GM19467 (cell line): ENCODE data around the gene GADL1.

Source experiments
- ATAC-seq: cut with Tn5 transposase; IDR thresholded peaks from one replicate; pipeline ENCODE4 v1.9.1; 2021; ENCODE audit warnings: mild to moderate bottlenecking, moderate library complexity; ENCODE audit not compliant: unreplicated experiment

Gene GADL1, protein sequence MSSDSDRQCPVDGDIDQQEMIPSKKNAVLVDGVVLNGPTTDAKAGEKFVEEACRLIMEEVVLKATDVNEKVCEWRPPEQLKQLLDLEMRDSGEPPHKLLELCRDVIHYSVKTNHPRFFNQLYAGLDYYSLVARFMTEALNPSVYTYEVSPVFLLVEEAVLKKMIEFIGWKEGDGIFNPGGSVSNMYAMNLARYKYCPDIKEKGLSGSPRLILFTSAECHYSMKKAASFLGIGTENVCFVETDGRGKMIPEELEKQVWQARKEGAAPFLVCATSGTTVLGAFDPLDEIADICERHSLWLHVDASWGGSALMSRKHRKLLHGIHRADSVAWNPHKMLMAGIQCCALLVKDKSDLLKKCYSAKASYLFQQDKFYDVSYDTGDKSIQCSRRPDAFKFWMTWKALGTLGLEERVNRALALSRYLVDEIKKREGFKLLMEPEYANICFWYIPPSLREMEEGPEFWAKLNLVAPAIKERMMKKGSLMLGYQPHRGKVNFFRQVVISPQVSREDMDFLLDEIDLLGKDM

DNA sequence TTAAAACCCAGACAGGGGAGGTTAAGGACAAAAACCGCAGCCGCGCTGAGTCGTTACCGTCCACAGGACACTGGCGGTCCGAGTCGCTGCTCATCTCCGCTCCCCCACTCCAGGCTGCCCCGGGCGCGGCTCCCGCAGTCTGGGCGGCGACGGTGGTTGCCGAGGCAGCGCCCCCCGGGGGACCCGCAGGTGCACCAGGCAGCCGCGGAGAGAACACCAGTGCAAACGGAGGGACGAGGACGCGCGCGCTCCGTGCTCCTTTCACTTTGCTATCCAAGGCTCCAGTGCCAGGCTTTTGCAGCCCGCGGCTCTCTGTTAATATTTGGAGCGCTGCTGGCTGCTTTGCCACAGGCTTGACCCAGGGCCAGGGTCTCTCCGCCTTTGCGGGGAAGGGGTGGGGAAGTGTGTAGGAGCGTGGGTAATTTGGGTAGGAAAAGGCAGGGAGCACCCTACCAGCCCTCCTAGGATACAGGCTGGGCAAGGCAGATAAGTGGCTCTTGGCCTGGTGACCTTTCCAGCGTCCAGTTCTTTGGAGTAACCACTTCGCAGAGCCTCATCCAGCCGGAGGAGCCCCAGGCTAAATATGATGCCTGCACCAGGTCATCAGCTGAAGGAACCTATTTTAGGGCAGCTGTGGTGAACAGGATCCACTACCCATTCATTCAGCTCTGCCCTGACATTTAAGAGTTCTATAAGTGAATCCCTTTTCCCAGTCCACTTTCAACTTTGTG is at the start of gene GADL1:
TSS of gene GADL1 (minus strand) at position 141 of the 731 bp plus-strand sequence. CDS start at position 94, 47 bp downstream.
- ATAC-seq = no peak

DNA sequence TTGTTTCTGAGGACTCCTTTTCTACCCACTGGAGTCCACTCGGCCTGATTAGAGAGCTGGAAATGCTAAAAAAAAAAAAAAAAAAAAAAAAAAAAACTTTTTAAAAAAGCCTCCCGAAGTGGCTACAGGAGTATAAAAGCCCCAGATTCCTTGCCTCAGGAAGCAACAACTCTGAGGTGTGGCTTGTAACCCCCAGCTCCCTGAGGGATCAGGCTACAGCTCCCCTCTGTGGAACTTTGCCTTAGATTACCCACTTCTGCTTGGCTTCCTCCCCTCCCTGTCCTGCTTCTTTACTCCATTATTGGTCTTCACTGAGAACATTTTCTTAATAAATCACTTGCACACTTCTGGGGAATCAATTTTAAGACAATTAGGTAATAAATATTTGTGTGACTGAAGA is 49.7 kb upstream of the GADL1 start:
- ATAC-seq = no peak

DNA sequence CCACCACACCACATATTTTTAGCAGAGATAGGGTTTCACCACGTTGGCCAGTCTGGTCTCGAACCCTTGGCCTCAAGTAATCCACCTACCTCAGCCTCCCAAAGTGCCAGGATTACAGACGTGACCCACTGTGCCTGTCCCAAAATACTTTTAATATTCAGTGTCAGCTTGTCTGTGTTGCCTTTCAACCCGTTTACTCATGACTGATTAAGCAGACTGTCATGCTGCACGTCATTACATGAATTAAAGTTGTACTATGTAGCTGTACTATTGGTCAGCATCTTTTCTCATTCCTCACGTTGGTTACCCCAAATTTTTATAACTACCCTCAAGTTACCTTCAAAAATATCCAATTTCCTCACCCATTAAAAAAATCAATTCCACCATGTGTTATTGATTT is 48.7 kb upstream of the GADL1 start:
- ATAC-seq = no peak

DNA sequence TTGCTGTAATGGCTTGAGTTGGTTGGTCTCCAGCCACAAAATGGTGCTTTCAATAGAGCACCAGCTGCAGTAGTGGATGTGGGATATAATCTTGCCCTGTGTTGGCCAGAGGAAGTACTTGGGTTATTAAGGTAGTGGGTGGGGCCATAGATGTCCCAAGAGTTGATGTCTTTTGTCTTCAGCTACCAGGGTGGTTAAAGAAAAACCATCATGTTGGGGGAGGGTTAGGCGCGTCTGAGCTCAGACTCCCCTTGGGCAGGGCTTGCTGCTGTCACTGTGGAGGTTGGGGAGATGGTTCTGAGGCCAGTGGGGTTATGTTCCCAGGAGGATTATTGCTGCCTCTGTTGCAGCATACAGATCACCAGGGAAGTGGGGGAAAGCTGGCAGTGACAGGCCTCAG is 46.9 kb upstream of the GADL1 start:
- ATAC-seq = no peak

DNA sequence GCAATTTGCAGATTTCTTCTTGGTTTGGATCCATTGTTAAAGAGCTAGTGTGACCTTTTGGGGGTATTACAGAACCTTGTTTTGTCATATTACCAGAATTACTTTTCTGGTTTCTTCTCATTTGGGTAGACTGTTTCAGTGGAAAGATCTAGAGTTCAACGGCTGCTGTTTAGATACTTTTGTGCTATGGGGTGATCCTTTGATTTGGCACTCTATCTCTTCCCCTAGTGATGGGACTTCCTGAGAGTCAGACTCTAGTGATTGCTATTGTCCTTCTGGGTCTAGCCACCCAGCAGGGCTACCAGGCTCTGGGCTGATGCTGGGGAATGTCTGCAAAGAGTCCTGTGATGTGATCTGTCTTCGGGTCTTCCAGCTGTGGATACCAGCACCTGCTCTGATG is 46.3 kb upstream of the GADL1 start:
- ATAC-seq = no peak

DNA sequence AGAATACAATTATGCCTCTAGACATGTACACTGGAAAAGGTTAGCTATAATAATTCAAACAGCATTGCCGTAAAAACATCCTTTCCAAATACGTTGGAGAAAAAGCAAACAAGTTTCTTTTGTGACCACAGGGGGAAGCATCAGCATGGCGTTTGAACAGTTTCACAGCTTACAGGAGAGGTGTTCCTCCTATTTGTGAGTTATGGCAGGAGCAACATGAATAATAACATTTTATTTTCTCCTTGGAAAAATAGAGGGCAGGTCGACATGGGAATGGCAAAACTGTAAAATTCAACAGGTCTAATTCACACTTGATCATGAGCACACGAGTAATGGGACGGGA is 39.7 kb upstream of the GADL1 start:
- no peak for ATAC-seq

DNA sequence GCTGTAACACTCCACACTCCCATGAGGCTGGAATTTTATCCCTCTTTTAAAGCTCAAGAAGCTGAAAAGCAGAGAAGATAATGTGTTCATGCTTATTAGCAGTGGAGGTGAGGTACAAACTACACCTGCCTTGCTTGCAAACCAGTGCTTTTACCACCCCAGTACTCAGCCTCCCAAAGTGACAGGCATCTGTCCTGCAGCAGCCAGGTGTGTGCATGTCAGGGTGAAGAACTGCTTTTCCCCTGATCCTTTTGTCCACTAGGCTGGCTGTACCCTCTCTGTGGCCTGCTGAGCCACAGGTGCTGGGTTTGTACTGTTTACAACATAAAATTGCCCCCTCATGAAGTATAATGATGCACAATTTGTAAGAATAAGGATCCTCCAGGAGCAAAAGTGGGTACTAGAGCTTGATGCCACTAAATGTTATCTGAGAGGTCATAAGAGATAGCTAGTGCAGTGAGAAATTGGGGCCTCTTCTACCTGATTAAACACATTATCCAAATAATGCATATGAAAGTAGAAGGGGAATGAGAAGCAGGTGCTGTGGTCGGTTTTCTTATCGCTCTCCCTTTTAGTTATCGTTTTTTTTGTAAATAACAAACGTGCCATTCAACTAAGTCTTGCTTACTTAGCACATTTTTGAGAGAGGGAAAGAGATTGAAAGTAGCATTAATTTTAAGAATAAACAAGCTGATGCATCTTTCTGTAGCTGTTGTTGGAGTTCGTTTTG is 39.2 kb upstream of the GADL1 start:
- ATAC-seq = no peak

DNA sequence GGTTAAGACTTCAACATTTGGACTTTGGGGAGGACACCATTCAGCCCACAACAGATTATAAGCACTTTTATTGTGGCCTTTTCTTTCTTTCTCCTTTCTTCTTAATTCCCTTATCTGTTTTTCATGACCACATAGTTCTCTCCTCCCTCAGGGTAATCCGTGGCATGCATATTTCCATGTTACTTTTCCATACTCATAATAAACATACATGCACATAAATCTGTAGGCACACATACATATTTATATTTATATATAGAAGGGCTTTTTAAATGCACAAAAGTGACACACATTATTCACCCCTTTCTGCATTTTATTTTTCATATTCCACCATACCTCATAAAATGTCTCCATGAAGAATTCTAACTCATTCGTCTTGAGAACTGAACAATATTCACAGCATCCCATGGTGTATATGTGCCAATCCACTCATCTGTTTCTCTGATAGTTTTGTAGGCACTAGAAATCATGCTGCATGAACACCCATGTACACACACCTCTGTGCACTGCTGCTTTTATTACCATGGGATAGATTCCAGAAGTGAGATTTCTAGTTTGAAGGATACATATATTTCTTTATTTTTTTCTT is 38.1 kb upstream of the GADL1 start:
- ATAC-seq = no peak

DNA sequence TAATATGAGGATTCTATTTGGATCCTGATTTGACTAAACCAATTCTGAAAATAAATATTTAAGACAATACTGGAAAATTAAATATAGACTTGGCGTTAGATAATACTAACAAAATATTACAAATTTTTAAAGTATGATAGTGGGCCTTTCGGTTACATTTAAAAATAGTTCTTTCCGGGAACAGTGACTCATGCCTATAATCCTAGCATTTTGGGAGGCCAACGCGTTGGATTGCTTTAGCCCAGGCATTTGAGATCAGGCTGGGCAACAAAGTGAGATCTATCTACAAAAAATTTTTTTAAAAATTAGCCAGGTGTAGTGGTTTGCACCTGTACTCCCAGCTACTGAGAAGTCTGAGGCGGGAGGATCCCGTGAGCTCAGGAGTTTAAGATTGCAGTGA is 30.3 kb upstream of the GADL1 start:
- no peak for ATAC-seq

DNA sequence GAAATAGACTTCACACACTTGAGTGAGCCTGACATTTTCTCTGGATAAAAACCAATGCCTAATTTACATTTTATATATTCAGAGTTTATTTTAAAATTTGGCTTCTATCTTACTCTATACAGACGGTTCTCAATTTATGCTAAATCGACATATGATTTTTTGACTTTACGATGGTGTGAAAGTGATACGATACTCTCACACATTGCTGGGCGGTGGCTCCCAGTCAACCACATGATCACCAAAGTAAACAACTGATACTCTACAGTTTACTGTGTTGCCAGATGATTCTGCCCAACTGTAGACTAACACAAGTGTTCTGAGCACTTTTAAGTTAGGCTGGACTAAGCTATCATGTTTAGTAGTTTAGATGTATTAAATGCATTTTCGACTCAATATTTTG is 25.1 kb upstream of the GADL1 start:
- no peak for ATAC-seq

DNA sequence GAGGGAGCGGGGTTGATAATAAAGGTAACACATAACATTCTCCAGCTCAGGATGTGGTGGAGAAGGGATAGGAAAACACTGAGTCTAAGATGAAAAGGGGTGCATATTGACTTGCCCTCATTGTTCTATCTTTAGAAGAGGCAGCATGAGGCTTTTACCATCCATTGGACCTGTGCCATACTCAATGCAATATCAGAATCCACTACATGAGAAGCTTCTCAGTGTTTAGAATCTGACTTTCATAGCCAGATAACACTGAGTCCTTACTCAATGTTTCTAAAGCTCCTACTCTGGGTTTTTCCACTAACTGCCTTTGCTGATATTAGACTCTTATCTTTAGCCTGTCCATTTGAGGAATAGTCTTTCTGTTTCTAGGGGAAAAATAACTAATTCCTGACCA is 24.3 kb upstream of the GADL1 start:
- no peak for ATAC-seq

DNA sequence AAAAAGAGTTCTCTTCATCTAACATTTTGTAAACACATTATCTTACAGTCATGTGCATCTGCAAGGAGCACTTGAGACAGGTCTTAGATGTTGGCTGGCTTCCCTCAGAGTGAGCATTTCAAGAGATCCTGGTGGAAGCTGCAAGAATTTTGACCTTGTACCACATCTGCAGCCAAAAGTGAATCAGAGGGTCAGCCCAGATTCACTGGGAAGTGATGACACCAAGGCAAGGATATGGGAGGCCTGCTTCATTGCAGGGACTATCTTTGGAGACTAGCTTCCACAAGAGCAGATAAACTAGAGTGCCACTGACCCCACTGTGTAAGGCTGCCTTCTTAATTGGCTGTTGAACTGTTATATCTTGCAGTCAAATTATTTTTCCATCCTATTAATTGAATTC is 21.3 kb upstream of the GADL1 start:
- no peak for ATAC-seq

DNA sequence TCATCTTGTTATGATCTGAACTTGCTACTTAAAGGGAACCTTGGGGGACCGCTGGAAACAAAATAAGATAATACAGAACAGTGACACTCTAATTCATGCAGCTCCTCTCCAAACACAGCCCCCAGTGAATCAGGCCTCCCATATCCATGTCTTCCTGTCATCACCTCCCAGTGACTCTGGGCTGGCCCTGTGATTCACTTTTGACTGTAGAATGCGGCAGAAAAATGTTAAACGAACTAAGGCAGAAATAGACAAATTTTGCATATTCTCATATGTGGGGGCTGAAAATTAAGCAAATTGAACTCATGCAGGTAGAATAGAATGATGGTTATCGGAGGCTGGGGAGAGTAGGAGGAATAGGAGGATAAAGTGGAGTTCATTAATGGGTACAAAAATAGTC is 20.2 kb upstream of the GADL1 start:
- no peak for ATAC-seq

DNA sequence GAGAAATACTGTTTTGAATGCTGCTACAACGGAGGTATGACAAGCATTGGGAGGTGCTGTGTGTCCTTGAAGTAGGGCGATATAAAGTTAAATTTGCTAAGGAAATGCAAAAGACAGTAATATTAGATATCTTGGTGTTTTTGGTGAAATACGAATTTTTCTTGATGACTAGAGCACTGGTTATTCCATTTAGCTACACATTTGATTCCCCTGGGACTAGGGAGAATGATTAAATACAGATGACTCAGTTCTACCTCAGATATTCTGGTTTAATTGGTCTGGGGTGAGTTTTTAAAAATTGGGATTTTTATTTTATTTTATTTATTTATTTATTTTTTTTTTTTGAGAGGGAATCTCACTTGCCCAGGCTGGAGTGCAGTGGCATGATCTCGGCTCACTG is 18.7 kb upstream of the GADL1 start:
- ATAC-seq = no peak

DNA sequence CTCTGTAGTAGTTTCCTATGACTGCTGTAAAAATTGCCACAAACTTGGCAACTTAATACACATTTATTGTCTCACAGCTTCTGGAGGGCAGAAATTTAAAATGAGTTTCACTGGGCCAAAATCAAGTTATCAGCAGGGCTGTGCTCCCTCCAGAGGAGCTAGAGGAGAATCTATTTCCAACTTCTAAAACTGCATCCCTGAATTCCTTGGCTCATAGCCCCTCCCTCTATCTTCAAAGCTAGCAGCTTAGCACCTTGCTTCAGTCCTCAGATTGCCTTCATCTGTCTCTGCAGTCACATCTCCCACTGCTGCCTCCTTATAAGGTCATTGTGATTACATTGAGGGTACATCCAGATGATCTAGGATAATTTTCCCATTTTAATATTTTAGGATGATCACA is 17.8 kb upstream of the GADL1 start:
- ATAC-seq = no peak

DNA sequence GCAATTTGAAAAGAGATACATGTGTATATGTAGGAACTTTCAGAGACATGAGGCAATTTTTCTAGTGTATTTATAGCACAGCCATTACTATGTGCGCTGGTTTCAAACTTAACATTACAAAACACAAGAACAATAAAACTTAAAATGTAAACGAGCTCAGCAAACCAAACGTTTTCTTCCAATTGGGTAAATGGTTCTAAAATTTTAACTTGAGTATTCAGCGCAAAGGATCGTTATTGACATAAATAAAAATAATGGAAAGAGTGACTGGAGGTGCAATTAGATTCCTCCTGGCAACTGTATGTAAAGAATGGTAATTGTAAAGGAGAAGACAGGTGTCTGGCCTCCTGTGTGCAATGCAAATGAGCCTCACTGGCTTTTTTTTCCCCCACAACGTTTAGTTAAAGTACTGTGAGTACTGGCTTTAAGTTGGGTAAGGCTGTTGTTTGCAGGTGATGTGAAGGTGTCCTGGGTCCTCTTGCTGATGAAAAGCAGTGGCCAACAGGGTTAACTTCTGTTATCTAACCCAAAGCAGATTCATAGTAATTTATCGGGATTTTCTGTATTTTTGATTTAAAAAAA is 14.1 kb upstream of the GADL1 start:
- no peak for ATAC-seq

DNA sequence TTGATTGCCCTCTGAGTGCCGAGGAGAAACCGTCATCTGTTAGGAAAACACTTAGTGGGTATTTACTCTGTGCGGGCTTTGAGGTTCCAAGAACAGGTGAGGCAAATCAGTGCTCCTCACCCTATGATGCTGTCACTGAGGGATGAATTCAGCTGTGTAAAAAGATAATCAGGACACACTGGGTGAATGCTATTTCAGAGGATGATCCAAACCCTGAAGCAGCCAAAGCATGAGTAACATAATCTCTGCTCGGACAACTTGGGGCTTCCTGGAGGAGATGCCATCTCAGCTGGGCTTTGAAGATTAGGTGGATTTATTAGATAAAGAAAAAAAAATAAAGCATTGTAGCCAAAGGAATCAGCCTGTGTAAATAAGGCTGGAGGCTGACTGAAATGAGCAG is 10.5 kb upstream of the GADL1 start:
- no peak for ATAC-seq

DNA sequence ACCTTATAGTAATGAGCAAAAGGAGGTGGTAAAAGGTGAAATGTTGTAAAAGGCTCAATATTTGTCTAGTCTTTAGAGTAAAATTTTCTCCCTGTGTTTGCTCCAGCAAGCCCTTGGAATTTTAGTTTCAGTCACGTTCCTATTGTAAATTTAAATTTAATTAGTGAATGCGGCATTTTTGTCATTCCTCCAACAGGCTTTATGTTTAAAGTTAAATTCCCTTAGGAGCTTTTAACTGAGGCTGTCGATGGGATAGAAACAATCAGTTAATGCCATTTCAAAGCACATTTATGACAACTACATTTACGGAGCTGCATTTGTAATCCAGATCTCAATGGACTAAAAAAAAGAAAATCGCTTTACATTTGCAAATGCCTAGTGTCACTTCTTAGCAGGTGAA is 868 bp upstream of the GADL1 start:
- ATAC-seq = no peak

DNA sequence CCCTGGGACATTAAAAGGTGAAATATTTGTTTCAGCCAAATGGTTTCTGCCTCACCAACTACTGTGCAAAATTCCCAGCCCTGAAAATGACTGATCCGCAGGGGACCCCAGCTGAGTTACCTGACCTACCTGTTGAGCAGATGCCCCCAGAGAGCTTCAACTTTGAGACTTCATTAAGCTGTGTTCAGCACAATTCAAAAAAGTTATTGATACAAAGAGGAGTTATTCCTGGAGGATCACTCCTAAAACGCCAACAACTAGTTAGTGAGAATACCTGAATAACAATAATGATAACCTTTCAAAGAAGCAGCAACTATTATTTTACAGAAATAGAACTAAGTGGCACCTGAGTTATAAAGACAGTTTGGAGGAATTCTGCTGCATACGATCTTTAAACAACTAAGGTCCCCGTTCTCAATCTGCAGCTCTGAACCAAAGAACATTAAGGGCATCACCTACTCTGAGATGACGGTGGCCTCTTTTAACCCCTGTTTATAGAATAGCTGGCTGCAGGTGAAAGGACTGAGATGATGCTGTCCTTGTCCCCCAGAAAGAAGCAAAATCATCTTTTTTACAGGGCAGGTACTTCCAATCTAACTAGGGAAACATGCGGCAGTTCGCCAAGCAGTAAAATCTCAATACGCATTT is 659 bp downstream of the GADL1 start:
- ATAC-seq = no peak

DNA sequence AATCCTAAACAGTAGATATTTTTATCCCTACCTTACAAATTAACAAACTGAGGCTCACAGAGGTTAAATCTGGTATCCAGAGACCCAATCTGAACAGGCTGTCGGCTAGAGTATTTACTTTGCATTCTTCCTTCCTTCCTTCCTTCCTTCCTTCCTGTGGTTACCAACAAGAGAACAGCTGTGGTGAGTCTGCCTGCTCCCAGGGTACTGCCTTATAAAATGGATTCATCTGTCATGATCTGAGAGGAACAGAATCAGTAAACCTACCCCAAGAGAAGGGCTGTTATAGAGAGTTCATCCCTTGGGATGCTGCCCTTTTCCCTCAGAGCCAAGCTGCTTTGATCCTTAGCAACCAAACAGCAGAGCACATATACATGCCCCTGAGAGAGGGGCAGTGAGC is 3.6 kb downstream of the GADL1 start:
- ATAC-seq = no peak
